Brain microvascular endothelial cell (primary cell): Measurements from ENCODE around the gene TSPO2.

ENCODE experiments used
- DNase-seq: peaks from one replicate; pipeline ENCODE4 v3.0.0-alpha.2; 2020
- H3K27ac ChIP-seq: fragments of 250-450 bp; sonication (Bioruptor Pico); 2 replicates; pipeline ENCODE4 v1.5.1; 2020; ENCODE audit warnings: mild to moderate bottlenecking, moderate library complexity
- H3K27me3 ChIP-seq: fragments of 250-450 bp; sonication (Bioruptor Pico); replicated peaks from 2 replicates; pipeline ENCODE4 v1.5.1; 2020; ENCODE audit warnings: mild to moderate bottlenecking
- H3K36me3 ChIP-seq: fragments of 250-450 bp; sonication (Bioruptor Pico); replicated peaks from 2 replicates; pipeline ENCODE4 v1.5.1; 2020; ENCODE audit warnings: mild to moderate bottlenecking
- H3K4me3 ChIP-seq: 2 replicates; pipeline ENCODE4 v1.5.1; 2011; ENCODE audit warnings: low read depth, mild to moderate bottlenecking, control low read depth, low read length, moderate library complexity
- CTCF ChIP-seq: IDR thresholded peaks from 2 replicates; pipeline ENCODE4 v1.5.1; 2011; ENCODE audit warnings: low read depth, mild to moderate bottlenecking, moderate library complexity, low read length, control low read depth, inconsistent platforms; ENCODE audit errors: missing control alignments
- in situ Hi-C: cut with HindIII; loops from 2 replicates; pipeline ENCODE4 v1.10.0; 2017; ENCODE audit warnings: low sequenced_read_pairs, low pct_ligation_motif_present

TSPO2 gene

GRCh38 chr6:41036601-41037000, 5.7 kb upstream of the TSPO2 start:
- Histone ChIP-seq H3K4me3 (no peak overlapping the region), H3K27me3 (no peaks in the 10 kb centered on the region), H3K27ac (no peak overlapping the region), H3K36me3 (no peaks in the 10 kb centered on the region)
- TF ChIP-seq CTCF, result no peak
- in situ Hi-C loops, result no loop called here
- DNase-seq, result no peak

GRCh38 chr6:41037107-41037900, 5.0 kb upstream of the TSPO2 start:
- in situ Hi-C loops, result no loop called here
- H3K36me3 ChIP-seq, result no peaks in the 10 kb centered on the region

GRCh38 chr6:41038205-41038604, 4.1 kb upstream of the TSPO2 start:
- DNase-seq, result no peak
- no peak overlapping the region for H3K4me3 ChIP-seq
- no peaks in the 10 kb centered on the region for H3K27me3 ChIP-seq

More at GRCh38 chr6:41037107-41037900, 5.0 kb upstream of the TSPO2 start:
- no peak for TF ChIP-seq CTCF
- Histone ChIP-seq H3K27ac (no peak overlapping the region), H3K27me3 (no peaks in the 10 kb centered on the region), H3K4me3 (no peak overlapping the region)
- no peak for DNase-seq

GRCh38 chr6:41039060-41039998, 2.9 kb upstream of the TSPO2 start, which contains the start of gene UNC5CL:
TSS of gene UNC5CL (minus strand) at chr6:41039221. CDS start at chr6:41035074, 4,147 bp downstream.
- Histone ChIP-seq H3K36me3 (no peaks in the 10 kb centered on the region), H3K4me3 (no peak within 1 kb of the TSS), H3K27ac (no peak within 1 kb of the TSS), H3K27me3 (no peaks in the 10 kb centered on the region)
- peak; percentile 86 for TF ChIP-seq CTCF
- peak; percentile 20 for DNase-seq
- in situ Hi-C loops, result no loop called here

More at GRCh38 chr6:41038205-41038604, 4.1 kb upstream of the TSPO2 start:
- Histone ChIP-seq H3K27ac (no peak overlapping the region), H3K36me3 (no peaks in the 10 kb centered on the region)
- TF ChIP-seq CTCF, result no peak
- in situ Hi-C loops, result no loop called here

DNA sequence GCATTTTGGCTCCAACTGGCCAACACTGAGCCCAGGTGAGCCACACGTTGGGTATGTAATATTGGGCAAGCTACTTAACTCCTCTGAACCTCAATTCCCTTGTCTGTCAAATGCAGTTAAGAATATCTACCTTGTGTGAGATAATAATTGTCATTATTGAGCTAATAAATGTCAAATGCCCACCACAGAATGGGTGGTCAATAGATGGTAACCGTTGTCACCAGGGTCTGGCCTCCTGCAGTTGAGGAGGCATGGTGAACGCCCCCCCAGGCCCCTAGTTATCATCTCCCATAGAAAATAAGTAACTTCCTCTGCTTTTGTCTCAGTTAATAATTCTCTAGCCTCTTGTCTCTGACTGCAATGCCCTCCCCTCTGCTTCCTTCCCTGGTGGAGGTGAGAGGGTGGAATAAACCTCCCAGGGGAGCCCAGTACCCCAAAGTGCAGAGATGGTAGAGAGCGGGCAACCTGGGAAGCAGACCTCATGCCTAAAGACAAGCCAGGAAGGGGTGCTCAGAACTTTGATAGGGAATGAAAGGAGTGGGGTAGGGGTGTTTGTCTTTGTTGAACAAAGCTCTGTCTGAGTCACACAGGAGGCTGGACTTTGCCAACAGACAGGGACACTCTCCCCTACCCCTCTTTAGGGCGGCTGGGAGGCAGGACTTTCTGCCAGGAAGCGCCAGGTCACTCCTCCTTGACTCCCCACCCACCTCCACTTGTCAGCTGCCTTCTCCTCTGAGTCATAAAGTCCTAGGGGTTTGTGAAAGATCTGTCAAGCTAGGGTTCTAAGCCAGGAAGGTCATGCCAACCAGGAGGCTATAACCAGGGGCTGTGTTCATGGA, 1.9 kb upstream of the TSPO2 start:
- no peaks in the 10 kb centered on the region for H3K36me3 ChIP-seq
- no peak overlapping the region for H3K27ac ChIP-seq
- in situ Hi-C loops, result no loop called here
- TF ChIP-seq CTCF, result no peak
- DNase-seq, result no peak
- H3K4me3 ChIP-seq, result no peak overlapping the region
- H3K27me3 ChIP-seq, result no peaks in the 10 kb centered on the region
